ENCODE data around the gene LYRM4. TPM values are rescaled to one million over a fixed set of nuclear protein-coding genes. Genes with fewer than 3 reads are reported as not detected.
A peak's percentile ranks its signal among the peaks of the same experiment; 100 is the strongest.

Gene LYRM4
- total RNA-seq, 6 experiments from 2014 or later: 26.8 to 36.3 (median 30.2) TPM

DNA sequence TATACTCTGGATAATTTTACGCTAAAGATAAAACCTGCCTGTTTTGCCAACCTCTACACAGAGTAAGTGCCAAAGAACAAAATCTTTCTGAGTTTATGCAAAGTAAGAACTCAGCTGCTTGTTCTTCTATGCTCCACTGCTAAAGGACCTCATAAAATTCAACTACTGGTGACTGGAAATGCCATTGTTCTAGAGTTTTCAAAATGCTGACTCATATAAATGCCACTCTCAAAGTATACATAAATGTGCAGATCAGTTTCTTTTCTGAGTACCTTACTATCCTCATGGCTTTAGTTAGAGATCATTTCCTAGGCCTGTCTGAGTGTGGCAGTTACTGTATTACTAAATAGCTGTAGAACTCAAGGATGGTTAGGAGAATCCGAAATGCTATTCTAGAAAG is 45.6 kb downstream of the LYRM4 start:
- Mint-ChIP-seq H3K4me3 (no peak overlapping the region), H3K9me3 (no peaks in the 10 kb centered on the region), H3K36me3 (ENCODE audit: low read depth) (no peaks in the 10 kb centered on the region), H3K4me1 (ENCODE audit: low read depth) (peaks cover 46% of the 10 kb centered on the region), H3K27ac (peak overlapping the region; percentile 36; the same call in 1 of the 2 replicates), H3K27me3 (ENCODE audit: insufficient read depth) (no peaks in the 10 kb centered on the region)
- peak; percentile 35 for DNase-seq
- TF ChIP-seq CTCF (IDR thresholded peaks at IDR 0.05): no peak

- Mint-ChIP-seq H3K27ac (peak overlapping the region; percentile 75; the same call in 1 of the 2 replicates), H3K4me1 (ENCODE audit: low read depth) (peaks cover 41% of the 10 kb centered on the region), H3K9me3 (no peaks in the 10 kb centered on the region), H3K4me3 (no peak overlapping the region), H3K36me3 (ENCODE audit: low read depth) (no peaks in the 10 kb centered on the region), H3K27me3 (ENCODE audit: insufficient read depth) (no peaks in the 10 kb centered on the region)
- peak; percentile 79 for TF ChIP-seq CTCF (IDR thresholded peaks at IDR 0.05)
- no peak for DNase-seq
Measured at GRCh38 chr6:5214570-5215052, 46.1 kb downstream of the LYRM4 start.

DNA sequence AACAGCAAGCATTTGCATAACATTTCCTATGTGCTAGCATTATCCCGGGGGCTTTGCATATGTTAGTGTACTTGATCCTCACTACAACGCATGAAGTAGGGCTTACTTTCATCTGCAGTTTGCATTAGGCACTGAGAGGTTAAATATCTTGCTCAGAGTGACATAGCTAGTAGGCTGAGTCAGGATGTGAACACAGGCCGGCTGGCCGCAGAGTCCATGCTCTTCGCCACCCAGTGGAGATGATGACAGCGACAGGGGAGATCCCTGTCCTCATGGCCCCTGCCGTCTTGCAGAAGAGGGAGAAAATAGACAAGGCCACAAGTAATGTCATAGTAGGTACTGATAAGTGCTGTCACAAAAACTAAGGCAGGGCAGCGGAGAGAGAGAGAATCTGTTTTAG is 46.9 kb downstream of the LYRM4 start:
- peak; percentile 74 for TF ChIP-seq CTCF (IDR thresholded peaks at IDR 0.05)
- Mint-ChIP-seq H3K4me1 (ENCODE audit: low read depth) (peaks cover 33% of the 10 kb centered on the region), H3K9me3 (no peaks in the 10 kb centered on the region), H3K27me3 (ENCODE audit: insufficient read depth) (no peaks in the 10 kb centered on the region), H3K4me3 (peak overlapping the region; percentile 29), H3K36me3 (ENCODE audit: low read depth) (no peaks in the 10 kb centered on the region), H3K27ac (peak overlapping the region; percentile 75)
- DNase-seq: peak; percentile 74

GRCh38 chr6:5211492-5211891 is 49.3 kb downstream of the LYRM4 start:
- no peaks in the 10 kb centered on the region for H3K36me3 Mint-ChIP-seq (ENCODE audit: low read depth)
- H3K27me3 Mint-ChIP-seq (ENCODE audit: insufficient read depth): no peaks in the 10 kb centered on the region
- no peaks in the 10 kb centered on the region for H3K9me3 Mint-ChIP-seq
- H3K27ac Mint-ChIP-seq: no peak overlapping the region
- no peak for DNase-seq
- H3K4me1 Mint-ChIP-seq (ENCODE audit: low read depth): peaks cover 43% of the 10 kb centered on the region
- TF ChIP-seq CTCF (IDR thresholded peaks at IDR 0.05): no peak
- H3K4me3 Mint-ChIP-seq: no peak overlapping the region

DNA sequence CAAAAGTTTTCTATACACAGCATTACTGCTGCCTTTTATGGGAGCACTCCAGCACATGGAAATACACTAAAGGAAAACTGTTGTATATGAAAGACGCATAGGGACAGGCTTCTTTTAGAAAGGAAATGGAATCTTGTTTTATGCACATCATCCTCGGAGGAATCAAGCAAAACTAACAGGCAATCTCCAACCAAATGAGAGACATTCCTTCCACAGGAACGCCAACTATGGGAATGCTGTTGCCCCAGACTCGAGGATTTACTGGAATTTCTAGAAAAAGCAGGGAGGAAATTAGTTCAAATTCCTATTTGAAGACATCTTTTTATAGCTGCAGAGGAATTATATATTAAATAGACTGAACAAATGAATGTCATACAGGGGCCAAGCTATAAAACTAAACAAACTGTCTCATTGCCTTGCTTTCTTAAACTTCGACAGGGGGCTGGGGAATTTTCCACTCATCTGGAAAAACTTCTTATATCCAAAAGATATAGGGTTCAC is 52.2 kb downstream of the LYRM4 start:
- no peak for DNase-seq
- Mint-ChIP-seq H3K36me3 (ENCODE audit: low read depth) (no peaks in the 10 kb centered on the region), H3K9me3 (no peaks in the 10 kb centered on the region), H3K4me3 (no peak overlapping the region), H3K27me3 (ENCODE audit: insufficient read depth) (peaks cover 1% of the 10 kb centered on the region; the same call in 1 of the 2 replicates), H3K27ac (peak overlapping the region; percentile 24; the same call in 1 of the 2 replicates), H3K4me1 (ENCODE audit: low read depth) (peaks cover 42% of the 10 kb centered on the region)
- no peak for TF ChIP-seq CTCF (IDR thresholded peaks at IDR 0.05)
